ENCODE results near the gene IVNS1ABP.

The IVNS1ABP gene

DNA sequence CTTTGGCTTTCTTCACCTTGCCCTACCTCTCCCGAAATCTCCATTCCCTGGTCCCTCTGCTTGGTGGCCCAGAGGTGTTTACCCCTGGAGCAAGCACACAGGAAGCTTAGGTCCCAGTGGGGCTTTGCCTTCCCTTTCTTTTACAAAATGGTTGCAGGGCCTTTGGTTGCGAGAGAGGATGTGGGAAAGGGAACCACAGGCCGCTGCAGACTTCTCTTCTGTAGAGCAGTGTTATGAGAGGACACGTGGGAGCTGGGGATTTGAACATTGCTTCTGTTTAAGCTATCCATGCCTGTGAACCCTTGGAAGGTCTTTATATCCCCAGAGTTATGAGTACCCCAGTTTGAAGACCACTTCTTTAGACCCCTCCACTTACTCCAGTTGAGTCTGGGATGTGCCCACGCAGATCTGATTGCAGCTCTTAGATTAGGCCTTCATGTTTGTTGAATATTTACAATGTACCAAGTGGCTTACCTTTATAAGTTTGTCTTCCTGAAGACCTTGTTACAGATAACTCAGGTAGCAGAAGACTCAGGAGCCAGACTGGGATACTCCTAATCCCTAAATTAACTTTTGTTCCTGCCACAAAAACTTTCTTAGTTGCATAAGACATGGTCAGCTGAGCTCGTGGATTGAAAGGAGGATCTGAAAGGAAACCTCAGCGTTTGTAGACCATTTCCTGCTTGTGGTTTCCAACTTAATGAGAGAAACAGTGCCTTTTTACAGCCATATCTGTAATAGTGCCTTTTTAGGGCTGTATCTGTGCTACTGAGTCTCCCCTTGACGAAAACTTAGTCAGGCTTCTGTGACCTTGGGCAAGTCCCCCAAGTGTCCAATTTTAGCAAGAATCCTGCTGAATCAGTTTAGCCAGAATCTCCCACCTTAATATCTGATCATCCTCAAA, 21.9 kb upstream of the IVNS1ABP start:
- no peak overlapping the region for H3K27ac ChIP-seq
- DNase-seq (ENCODE audit: low spot score) = no peak
- TF ChIP-seq, protein P1, sequence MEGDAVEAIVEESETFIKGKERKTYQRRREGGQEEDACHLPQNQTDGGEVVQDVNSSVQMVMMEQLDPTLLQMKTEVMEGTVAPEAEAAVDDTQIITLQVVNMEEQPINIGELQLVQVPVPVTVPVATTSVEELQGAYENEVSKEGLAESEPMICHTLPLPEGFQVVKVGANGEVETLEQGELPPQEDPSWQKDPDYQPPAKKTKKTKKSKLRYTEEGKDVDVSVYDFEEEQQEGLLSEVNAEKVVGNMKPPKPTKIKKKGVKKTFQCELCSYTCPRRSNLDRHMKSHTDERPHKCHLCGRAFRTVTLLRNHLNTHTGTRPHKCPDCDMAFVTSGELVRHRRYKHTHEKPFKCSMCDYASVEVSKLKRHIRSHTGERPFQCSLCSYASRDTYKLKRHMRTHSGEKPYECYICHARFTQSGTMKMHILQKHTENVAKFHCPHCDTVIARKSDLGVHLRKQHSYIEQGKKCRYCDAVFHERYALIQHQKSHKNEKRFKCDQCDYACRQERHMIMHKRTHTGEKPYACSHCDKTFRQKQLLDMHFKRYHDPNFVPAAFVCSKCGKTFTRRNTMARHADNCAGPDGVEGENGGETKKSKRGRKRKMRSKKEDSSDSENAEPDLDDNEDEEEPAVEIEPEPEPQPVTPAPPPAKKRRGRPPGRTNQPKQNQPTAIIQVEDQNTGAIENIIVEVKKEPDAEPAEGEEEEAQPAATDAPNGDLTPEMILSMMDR (conservative IDR thresholded peaks at IDR 0.05; ENCODE audit: low read depth) = no peak
- ChIA-PET POLR2A (ENCODE audit: low non-redundant PET) (no interaction called here), CTCF (no interaction called here)

- CTCF ChIA-PET = no interaction called here
- POLR2A ChIA-PET (ENCODE audit: low non-redundant PET) = interaction anchor here (0.7 kb wide), 1 partner anchor 20 kb away, joined by 3 read pairs; no protein-coding TSS in a partner anchor
- no peak for DNase-seq (ENCODE audit: low spot score)
- no peak overlapping the region for H3K27ac ChIP-seq
- TF ChIP-seq, protein P1 (conservative IDR thresholded peaks at IDR 0.05; ENCODE audit: low read depth) = no peak
Measured at GRCh38 chr1:185337246-185337645, 20.2 kb upstream of the IVNS1ABP start.

GRCh38 chr1:185334182-185334581, 17.1 kb upstream of the IVNS1ABP start:
- ChIA-PET CTCF (no interaction called here), POLR2A (ENCODE audit: low non-redundant PET) (no interaction called here)
- DNase-seq (ENCODE audit: low spot score) = no peak
- no peak overlapping the region for H3K27ac ChIP-seq
- TF ChIP-seq, protein P1 (conservative IDR thresholded peaks at IDR 0.05; ENCODE audit: low read depth) = no peak

GRCh38 chr1:185328255-185328654, 11.2 kb upstream of the IVNS1ABP start:
- ChIA-PET CTCF (no interaction called here), POLR2A (ENCODE audit: low non-redundant PET) (no interaction called here)
- TF ChIP-seq, protein P1 (conservative IDR thresholded peaks at IDR 0.05; ENCODE audit: low read depth) = no peak
- H3K27ac ChIP-seq = no peak overlapping the region
- DNase-seq (ENCODE audit: low spot score) = no peak

DNA sequence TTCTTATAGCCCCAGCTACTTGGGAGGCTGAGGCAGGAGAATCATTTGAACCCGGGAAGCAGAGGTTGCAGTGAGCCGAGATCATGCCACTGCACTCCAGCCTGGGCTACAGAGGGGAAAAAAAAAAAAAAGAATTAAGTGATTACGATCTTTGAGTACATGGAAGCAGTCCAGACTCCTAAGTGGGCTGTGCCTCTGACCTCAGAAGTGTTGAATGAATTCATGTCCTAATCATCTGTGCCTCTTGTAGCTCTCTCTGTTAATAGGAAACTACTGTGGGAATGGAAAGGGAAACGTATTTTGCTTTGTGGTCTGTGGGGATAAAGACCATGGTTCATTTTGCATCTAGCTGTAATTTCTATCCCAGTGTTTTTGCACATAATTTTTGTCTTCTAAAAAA, 8.4 kb upstream of the IVNS1ABP start:
- POLR2A ChIA-PET (ENCODE audit: low non-redundant PET) = no interaction called here
- TF ChIP-seq, protein P1 (conservative IDR thresholded peaks at IDR 0.05; ENCODE audit: low read depth) = no peak
- no peak for DNase-seq (ENCODE audit: low spot score)
- CTCF ChIA-PET = no interaction called here
- no peak overlapping the region for H3K27ac ChIP-seq

DNA sequence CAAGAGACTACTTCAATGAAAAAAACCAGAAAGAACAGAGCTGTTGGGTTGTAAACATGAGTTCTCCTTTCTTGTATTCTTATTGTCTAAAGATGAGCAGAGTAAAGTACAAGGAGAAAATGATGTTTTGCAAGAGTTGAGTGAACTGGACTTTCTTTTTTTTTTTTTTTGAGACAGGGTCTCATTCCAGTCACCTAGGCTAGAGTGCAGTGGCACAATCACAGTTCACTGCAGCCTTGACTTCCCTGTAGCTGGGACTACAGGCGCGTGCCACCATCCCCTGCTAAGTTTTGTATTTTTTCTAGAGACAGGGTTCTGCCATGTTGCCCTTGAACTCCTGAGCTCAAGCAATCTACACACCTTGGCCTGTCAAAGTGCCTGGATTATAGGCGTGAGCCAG, 7.1 kb upstream of the IVNS1ABP start:
- CTCF ChIA-PET = interaction anchor here (0.7 kb wide), 1 partner anchor 256 kb away, joined by 3 read pairs; no protein-coding TSS in a partner anchor
- no peak overlapping the region for H3K27ac ChIP-seq
- DNase-seq (ENCODE audit: low spot score) = no peak
- POLR2A ChIA-PET (ENCODE audit: low non-redundant PET) = no interaction called here
- TF ChIP-seq, protein P1 (conservative IDR thresholded peaks at IDR 0.05; ENCODE audit: low read depth) = no peak

Measured in RWPE1 (cell line).